ENCODE data around the gene ACADM. TPM values are rescaled to one million over a fixed set of nuclear protein-coding genes. Genes with fewer than 3 reads are reported as not detected.

The ACADM gene
- total and polyA plus RNA-seq, 2 of the 13 experiments (the other 11 are each of a cell fraction or from before 2014, with no cell fraction given): 43.7 to 92.2 TPM

DNA sequence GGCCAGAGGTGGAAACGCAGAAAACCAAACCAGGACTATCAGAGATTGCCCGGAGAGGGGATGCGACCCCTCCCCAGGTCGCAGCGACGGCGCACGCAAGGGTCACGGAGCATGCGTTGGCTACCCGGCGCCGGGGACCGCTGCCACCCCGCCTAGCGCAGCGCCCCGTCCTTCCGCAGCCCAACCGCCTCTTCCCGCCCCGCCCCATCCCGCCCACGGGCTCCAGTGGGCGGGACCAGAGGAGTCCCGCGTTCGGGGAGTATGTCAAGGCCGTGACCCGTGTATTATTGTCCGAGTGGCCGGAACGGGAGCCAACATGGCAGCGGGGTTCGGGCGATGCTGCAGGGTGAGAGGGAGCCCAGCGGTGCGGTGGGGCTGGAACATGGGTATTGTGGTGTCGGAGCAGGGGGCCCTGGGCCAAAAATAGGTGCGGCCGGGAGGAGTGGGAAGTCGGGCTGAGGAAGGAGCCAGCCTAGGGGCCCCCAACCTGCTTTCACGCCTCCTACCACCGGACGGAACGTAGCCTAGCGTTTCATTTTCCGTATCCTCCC lies at the start of gene ACADM (continued):
- peak; percentile 64 for TF ChIP-seq MXD1 (CRISPR knock-in tag; IDR thresholded peaks at IDR 0.05)
- TF ChIP-seq ZNF850 (CRISPR knock-in tag; conservative IDR thresholded peaks at IDR 0.05): no peak
- TF ChIP-seq NRL (CRISPR knock-in tag; IDR thresholded peaks at IDR 0.05; ENCODE audit: borderline replicate concordance): peak; percentile 71
- TF ChIP-seq ZHX2 (IDR thresholded peaks at IDR 0.05; ENCODE audit: low read depth): no peak
- no peak for TF ChIP-seq ZHX2 (CRISPR knock-in tag; IDR thresholded peaks at IDR 0.05; ENCODE audit: borderline replicate concordance)
- TF ChIP-seq MIER2 (CRISPR knock-in tag; IDR thresholded peaks at IDR 0.05): peak; percentile 37; the same call in 1 of the 2 replicates
- no peak for TF ChIP-seq NFIB (CRISPR knock-in tag; IDR thresholded peaks at IDR 0.05; ENCODE audit: borderline replicate concordance)
- peak; percentile 81; the same call in 1 of the 2 replicates for TF ChIP-seq ZGPAT (CRISPR knock-in tag; IDR thresholded peaks at IDR 0.05)
- no peak for TF ChIP-seq PCBP1 (IDR thresholded peaks at IDR 0.05; ENCODE audit: borderline replicate concordance, low read depth, low read length)
- TF ChIP-seq GPN1 (CRISPR knock-in tag; IDR thresholded peaks at IDR 0.05; ENCODE audit: borderline replicate concordance): no peak
- TF ChIP-seq ZC3H13 (CRISPR knock-in tag; IDR thresholded peaks at IDR 0.05): no peak
- TF ChIP-seq RFX5 (IDR thresholded peaks at IDR 0.05; ENCODE audit: low read depth, low read length): no peak
- TF ChIP-seq, protein P1, sequence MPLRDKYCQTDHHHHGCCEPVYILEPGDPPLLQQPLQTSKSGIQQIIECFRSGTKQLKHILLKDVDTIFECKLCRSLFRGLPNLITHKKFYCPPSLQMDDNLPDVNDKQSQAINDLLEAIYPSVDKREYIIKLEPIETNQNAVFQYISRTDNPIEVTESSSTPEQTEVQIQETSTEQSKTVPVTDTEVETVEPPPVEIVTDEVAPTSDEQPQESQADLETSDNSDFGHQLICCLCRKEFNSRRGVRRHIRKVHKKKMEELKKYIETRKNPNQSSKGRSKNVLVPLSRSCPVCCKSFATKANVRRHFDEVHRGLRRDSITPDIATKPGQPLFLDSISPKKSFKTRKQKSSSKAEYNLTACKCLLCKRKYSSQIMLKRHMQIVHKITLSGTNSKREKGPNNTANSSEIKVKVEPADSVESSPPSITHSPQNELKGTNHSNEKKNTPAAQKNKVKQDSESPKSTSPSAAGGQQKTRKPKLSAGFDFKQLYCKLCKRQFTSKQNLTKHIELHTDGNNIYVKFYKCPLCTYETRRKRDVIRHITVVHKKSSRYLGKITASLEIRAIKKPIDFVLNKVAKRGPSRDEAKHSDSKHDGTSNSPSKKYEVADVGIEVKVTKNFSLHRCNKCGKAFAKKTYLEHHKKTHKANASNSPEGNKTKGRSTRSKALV (CRISPR knock-in tag; IDR thresholded peaks at IDR 0.05): no peak
- TF ChIP-seq MTA1 (CRISPR knock-in tag; IDR thresholded peaks at IDR 0.05; ENCODE audit: borderline replicate concordance): peak; percentile 72; the same call in 1 of the 2 replicates
- TF ChIP-seq, protein P2, sequence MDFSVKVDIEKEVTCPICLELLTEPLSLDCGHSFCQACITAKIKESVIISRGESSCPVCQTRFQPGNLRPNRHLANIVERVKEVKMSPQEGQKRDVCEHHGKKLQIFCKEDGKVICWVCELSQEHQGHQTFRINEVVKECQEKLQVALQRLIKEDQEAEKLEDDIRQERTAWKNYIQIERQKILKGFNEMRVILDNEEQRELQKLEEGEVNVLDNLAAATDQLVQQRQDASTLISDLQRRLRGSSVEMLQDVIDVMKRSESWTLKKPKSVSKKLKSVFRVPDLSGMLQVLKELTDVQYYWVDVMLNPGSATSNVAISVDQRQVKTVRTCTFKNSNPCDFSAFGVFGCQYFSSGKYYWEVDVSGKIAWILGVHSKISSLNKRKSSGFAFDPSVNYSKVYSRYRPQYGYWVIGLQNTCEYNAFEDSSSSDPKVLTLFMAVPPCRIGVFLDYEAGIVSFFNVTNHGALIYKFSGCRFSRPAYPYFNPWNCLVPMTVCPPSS (IDR thresholded peaks at IDR 0.05): no peak
- no peak for TF ChIP-seq XBP1 (CRISPR knock-in tag; IDR thresholded peaks at IDR 0.05)
- TF ChIP-seq BRD4 (CRISPR knock-in tag; IDR thresholded peaks at IDR 0.05): peak; percentile 67; the same call in 1 of the 2 replicates
- peak; percentile 96 for TF ChIP-seq ZBTB7A (CRISPR knock-in tag; IDR thresholded peaks at IDR 0.05)
- no peak; the same call in 1 of the 2 replicates for TF ChIP-seq CCDC6 (CRISPR knock-in tag; IDR thresholded peaks at IDR 0.05)
